AML-193 (cell line): ENCODE results near the gene RPTOR.

ENCODE experiments used
- DNase-seq, 2 experiments: peaks; one replicate each; lab custom pipeline; 2025; lab: John Stamatoyannopoulos, UW

Gene RPTOR

DNA sequence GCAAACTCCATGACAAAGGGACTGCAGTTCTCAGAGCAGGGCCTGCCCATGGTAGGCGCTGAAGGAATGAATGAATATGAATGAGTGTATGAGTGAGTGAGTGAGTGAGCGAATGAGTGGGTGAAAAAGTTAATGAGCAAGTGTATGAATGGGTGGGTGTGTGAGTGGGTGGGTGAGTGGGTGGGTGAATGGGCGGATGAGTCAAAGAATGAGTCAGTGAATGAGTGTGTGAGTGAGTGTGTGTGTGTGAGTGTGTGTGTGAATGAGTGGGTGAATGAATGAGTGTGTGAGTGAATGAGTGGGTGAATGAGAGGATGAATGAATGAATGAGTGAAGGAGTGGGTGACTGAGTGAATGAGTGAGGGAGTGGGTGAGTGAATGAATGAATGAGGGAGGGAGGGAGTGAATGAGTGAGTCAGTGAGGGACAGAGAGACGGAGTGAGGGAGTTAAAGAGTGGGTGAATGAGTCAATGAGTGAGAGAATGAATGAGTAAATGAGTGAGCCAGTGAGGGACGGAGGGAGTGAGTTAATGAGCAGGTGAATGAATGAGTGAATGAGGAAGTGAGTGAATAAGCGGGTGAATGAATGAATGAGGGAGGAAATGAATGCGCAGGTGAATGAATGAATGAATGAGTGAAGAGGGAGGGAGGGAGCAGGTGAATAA is 435.9 kb downstream of the RPTOR start:
- no peak for DNase-seq

DNA sequence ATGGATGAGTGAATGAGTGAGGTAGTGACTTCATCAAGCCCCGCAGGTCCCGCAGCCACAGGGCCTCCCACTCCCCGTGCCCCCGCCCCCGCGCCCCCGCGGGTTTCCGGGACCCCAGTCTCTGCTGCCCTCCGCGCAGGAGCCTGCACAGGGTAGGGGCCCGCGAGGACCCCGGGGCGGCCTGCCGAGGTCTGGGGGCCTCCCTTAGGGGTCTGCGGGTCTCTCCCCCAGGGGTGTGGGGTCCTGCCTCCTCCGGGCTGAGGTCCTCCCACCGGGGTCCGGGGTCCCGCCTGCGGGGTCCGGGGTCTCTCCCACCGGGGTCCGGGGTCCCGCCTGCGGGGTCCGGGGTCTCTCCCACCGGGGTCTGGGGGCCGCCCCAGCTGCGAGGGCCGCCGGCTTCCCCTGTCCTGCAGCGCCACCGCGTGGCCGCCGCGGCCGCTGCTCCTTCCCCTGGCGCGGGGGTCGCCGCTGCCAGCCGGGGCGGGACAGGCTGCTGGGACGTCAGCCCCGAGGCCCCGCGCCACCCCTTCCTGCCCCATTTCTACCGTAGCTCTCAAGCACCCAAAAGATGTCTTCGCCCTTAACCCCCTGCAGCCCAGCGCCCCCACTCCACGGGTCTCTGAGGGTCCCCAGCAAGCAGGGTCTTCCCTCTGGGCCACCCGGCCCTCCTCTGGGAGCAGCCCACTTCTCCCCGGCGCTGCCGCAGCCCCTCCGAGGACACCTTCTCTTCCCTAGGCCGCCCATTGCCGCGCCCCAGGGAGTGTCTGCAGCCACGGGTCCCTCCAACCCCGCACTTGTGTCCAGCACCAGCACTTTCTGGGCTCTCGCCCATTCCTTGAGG is 436.6 kb downstream of the RPTOR start:
- peak in 1 of 2 experiments; percentile 10 for DNase-seq

GRCh38 chr17:80981929-80982425 is 437.3 kb downstream of the RPTOR start:
- DNase-seq = no peak

- no peak for DNase-seq
Observed at GRCh38 chr17:80982426-80982974, 437.9 kb downstream of the RPTOR start.

GRCh38 chr17:80983545-80983944 is 438.9 kb downstream of the RPTOR start:
- no peak for DNase-seq

DNA sequence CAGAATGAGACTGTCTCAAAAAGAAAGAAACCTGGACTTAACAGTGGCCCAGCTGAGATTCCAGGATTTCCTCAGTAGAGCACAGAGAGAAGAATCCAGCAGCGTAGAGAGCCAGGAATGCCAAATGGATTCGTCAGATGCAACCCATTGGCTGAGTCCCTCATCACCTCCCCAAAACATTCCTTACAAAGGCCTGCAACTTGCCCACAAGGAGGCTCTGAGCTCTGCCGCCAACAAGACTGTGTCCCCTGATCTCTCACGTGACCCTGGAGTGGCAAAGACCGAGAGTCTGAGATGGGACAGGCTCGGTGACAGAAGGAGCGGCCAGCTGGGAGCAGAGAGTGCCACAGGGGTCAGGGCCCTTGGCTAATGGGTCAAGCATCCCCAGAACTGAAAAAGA is 440.1 kb downstream of the RPTOR start:
- DNase-seq = no peak

GRCh38 chr17:80986046-80986445 is 441.4 kb downstream of the RPTOR start:
- DNase-seq = no peak

GRCh38 chr17:80986816-80987475 is 442.3 kb downstream of the RPTOR start:
- peak; percentile 85 to 87 for DNase-seq

GRCh38 chr17:80987941-80988461 is 443.4 kb downstream of the RPTOR start:
- no peak for DNase-seq

GRCh38 chr17:80989586-80989913 is 444.9 kb downstream of the RPTOR start:
- no peak for DNase-seq

DNA sequence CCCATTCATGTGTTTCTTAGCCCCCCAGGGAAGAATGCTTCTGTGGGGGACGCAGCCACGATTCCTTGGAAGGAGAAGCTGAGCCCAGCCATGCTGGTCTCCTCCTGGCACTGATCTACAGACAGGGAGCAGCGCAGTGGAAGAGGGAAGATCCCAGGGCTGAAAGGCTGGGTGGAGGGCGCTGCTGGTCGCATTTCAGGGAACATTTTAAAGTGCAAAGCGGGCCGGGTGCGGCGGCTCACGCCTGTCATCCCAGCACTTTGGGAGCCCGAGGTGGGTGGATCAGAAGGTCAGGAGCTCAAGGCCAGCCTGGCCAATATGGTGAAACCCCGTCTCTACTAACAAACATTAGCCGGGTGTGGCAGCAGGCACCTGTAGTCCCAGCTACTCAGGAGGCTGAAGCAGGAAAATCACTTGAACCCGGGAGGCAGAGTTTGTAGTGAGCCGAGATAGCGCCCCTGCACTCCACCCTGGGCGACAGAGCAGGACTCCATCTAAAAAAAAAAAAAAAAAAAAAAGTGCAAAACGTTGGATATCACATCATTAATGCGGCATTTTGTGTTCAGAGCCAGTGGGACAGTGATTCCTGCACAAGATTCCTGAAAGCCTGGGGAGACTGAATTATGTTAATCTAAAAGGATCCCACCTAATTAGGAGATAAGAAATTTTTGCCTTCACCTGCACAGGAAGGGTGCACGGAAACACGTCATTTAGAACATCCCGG is 446.4 kb downstream of the RPTOR start:
- no peak for DNase-seq

DNA sequence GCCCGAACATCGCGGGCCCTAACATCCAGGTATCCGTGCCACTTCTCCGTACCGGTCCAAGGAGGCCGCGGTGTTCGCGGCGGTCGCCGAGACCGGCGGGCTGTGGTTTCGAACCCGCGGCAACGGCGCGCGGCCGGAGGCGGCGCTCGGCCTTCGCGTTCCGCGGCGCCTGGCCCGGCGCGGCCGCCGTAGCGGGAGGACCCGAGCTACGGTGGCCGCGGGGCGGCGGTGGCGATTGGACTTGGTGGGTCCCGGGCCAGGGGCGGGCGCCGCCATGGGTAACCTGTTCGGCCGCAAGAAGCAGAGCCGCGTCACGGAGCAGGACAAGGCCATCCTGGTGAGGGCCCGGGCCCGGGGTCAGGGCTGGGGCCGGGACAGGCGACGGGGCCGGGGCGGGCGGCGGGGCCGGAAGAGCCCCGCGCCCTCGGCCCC is 447.0 kb downstream of the RPTOR start, which contains the start of gene CHMP6:
Gene CHMP6, plus strand, starts transcription at position 197 of the 432 bp plus-strand sequence. Its CDS starts 78 bp downstream, at position 275.
- DNase-seq = peak; percentile 56 to 75

DNA sequence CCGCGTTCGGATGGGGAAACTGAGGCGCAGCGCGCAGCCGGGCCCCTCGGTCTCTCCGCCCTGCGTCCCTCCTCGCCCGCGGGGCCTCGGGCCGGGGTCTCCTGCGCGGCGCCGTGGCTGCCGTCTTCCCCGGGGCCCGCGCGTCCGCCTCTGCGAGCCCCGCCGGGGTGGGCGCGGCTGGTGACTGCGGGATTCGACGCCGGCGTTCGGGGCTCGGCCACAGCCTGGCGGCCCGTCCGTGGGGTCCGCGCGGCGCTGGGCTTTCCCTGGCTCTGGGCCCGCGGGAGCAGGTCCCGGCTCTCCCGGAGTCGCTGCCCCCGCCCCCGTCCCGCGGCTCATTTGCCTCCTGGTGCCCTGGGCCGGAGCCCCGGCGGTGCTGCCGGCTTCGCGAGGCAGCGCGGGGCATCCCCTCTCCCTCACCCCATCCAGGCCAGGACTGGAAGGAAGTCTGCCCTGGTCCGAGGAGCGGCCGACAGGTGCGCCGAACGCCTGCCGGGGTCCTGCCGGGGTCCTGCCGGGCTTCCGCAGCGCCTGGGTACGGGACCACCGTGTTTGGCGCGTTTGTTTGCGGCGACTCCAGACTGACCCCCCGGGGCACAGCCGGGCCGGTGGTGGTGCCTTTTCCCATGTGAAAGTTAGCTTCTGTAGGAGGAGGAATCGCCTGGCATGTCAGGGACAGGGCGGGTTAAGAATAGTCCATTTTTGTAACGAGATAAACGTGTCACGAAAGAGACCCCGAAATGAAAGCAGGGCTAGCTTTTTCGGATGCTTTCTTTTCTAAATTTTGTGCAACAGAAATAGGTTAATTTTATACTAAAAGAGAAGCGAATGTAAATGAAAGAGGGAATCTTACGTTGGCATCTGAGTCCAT is 447.7 kb downstream of the RPTOR start:
- DNase-seq = no peak

DNA sequence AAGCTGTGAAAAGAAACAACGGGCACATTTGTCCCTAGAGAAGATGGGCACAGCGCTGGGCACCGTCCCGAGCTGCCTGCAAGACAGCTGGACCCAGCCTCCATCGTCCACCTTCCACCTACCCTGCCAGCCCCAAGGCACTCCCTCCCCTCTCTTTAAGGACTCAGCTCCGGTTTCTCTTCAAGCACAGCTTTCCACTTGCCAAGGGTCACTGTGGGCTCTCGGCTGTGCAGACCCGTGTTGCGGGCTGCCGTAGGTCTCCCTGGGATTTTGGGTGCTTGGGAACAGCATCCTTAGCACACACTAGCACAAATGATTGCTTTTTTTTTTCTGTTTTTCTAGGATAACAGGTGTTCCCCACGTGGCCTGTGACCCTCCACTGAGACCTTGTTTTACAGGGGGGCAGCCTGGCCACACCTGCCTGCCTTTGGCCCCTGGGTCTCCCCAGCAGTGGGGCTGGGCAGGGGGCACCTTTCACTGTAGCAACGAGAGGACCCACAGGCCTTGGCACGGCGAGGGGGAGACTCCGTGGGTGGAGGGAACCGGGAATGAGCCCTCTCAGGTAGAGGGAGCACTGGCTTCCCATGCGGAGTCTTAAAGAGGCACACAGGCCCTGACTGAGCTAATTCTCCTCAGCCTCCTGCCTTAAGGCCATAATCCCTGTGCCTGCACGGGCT is 448.4 kb downstream of the RPTOR start:
- DNase-seq = no peak

GRCh38 chr17:80995131-80995530 is 450.5 kb downstream of the RPTOR start:
- no peak for DNase-seq

DNA sequence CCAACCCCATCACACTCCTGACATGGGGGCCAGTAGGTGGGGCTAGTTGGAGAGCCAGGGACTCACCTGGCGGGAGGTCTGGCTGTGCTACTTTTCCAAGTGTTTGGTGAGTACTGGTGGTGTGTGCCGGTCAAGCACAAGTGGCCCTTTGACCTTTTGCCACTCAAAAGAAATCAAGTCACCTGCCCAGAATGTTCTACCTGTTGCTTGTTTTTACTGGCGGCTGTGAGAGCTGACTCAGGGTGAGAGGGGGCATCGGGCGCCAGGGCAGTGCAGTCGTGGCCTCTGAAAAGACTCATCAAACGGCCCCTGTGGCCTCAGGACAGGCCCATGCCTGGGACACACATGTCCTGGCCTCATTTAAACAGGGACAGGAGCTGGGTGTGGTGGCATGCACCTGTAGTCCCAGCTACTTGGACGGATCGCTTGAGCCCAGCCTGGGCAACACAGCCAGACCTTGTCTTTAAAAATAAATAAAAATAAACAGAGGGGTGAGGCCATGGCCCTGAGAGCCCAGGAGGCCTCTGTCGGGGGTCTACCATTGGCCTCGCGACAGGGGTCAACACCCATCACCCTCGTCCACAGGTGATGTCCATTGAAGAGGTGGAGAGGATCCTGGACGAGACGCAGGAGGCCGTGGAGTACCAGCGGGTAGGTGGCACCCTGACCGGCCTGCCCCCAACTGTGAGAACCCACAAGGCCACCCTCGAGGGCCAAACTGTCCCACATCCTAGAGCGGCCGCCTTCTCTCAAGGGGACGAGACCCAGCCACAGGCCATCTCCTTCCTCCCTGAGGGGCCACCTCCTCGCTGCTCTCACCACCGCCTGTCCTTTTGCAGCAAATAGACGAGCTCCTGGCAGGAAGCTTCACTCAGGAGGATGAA is 452.0 kb downstream of the RPTOR start:
- no peak for DNase-seq

DNA sequence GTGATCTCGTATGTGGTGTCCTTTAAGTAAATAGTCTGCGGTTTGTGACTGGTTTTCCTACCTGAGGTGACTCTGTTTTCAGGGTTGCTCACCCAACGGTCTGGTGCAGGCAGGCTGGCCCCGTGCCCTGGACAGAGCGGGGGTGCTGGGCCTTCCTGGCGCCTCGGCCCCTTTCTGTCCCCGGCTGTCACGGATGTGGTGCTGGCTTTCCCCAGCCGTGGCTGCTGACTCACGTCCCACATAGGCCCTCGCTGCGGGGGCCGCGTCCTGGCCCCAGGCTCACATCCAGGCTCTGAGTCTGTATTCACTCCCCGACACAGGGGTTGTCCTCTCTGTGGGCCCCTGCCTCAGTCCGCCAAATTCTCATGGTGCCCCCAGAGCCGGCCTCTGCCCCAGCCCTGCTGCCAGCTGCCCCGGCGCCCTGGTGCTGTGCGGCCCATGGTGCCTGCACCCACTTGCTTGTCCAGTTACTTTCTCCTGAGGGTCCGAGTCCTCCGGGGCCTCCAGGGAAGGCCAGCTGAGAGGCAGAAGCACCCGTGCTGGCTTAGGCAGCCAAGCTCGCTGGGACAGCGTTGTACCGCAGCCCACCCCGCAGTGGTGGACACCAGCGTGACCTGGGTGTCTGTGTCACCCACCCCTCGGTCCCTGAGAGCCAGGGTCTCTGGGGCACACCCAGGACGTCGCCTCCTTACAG is 452.9 kb downstream of the RPTOR start:
- DNase-seq = no peak

GRCh38 chr17:80998118-80998747 is 453.6 kb downstream of the RPTOR start:
- DNase-seq = no peak
